MM.1S (cell line): ENCODE results near the gene CHSY3.

Source experiments
- DNase-seq: peaks from one replicate; pipeline ENCODE4 v3.0.0-alpha.2; 2015
- H2AFZ ChIP-seq: fragments of 300-600 bp; sonication (generic); 2 replicates; pipeline ENCODE4 v1.6.0; 2016; ENCODE audit warnings: antibody characterized with exemption, low read length
- H3F3A ChIP-seq: fragments of 300-600 bp; sonication (generic); 2 replicates; pipeline ENCODE4 v1.6.1; 2016; ENCODE audit warnings: mild to moderate bottlenecking, antibody characterized with exemption, low read length, moderate library complexity, mixed read lengths; ENCODE audit not compliant: insufficient read depth
- H3K27ac ChIP-seq: fragments of 300-600 bp; sonication (generic); 2 replicates; pipeline ENCODE4 v1.5.1; 2016; ENCODE audit warnings: mild to moderate bottlenecking, low read length
- H3K27me3 ChIP-seq: fragments of 300-600 bp; sonication (generic); replicated peaks from 2 replicates; pipeline ENCODE4 v1.6.0; 2016; ENCODE audit warnings: low read length; ENCODE audit not compliant: insufficient read depth
- H3K36me3 ChIP-seq: fragments of 300-600 bp; sonication (generic); replicated peaks from 2 replicates; pipeline ENCODE4 v1.6.1; 2016; ENCODE audit warnings: mild to moderate bottlenecking, low read length, mixed read lengths; ENCODE audit not compliant: insufficient read depth
- H3K4me1 ChIP-seq: fragments of 300-600 bp; sonication (generic); 2 replicates; pipeline ENCODE4 v1.6.1; 2016; ENCODE audit warnings: low read length, mixed read lengths
- H3K4me2 ChIP-seq: fragments of 300-600 bp; sonication (generic); 2 replicates; pipeline ENCODE4 v1.6.0; 2016; ENCODE audit warnings: low read depth, low read length
- H3K4me3 ChIP-seq: fragments of 300-600 bp; sonication (generic); 2 replicates; pipeline ENCODE4 v1.5.1; 2016; ENCODE audit warnings: low read length, mixed read lengths
- H3K79me2 ChIP-seq: fragments of 300-600 bp; sonication (generic); 2 replicates; pipeline ENCODE4 v1.6.1; 2016; ENCODE audit warnings: mixed run types, low read length, mixed read lengths
- H3K9ac ChIP-seq: fragments of 300-600 bp; sonication (generic); 2 replicates; pipeline ENCODE4 v1.6.1; 2016; ENCODE audit warnings: low read length, mixed read lengths
- H3K9me2 ChIP-seq: fragments of 300-600 bp; sonication (generic); replicated peaks from 2 replicates; pipeline ENCODE4 v1.6.1; 2016; ENCODE audit warnings: mild to moderate bottlenecking, low read length, mixed read lengths; ENCODE audit not compliant: insufficient read depth
- H3K9me3 ChIP-seq: fragments of 300-600 bp; sonication (generic); replicated peaks from 2 replicates; pipeline ENCODE4 v1.6.1; 2016; ENCODE audit warnings: mild to moderate bottlenecking, low read length, mixed read lengths; ENCODE audit not compliant: insufficient read depth
- H4K20me1 ChIP-seq: fragments of 300-600 bp; sonication (generic); 2 replicates; pipeline ENCODE4 v1.6.1; 2016; ENCODE audit warnings: mild to moderate bottlenecking, low read length, moderate library complexity, mixed read lengths; ENCODE audit not compliant: insufficient read depth
- CTCF ChIP-seq: fragments of 300-600 bp; sonication (generic); IDR thresholded peaks from 2 replicates; pipeline ENCODE4 v1.5.1; 2016; ENCODE audit warnings: antibody characterized with exemption, low read length, mixed read lengths
- EZH2 ChIP-seq: fragments of 300-600 bp; sonication (generic); optimal IDR thresholded peaks from 2 replicates; pipeline ENCODE3; 2017; ENCODE audit warnings: low read depth, mild to moderate bottlenecking, antibody characterized with exemption, low read length, mixed read lengths
- EZH2phosphoT487 ChIP-seq: fragments of 300-600 bp; sonication (generic); IDR thresholded peaks from 2 replicates; pipeline ENCODE4 v1.6.1; 2018; ENCODE audit warnings: antibody characterized with exemption, low read length

Gene CHSY3

GRCh38 chr5:129958581-129958980, 54.3 kb downstream of the CHSY3 start:
- no peaks in the 10 kb centered on the region for H3K27me3 ChIP-seq
- no peak overlapping the region for H3K4me2 ChIP-seq
- DNase-seq: no peak
- no peaks in the 10 kb centered on the region for H3K36me3 ChIP-seq
- H3K4me1 ChIP-seq: no peaks in the 10 kb centered on the region
- TF ChIP-seq EZH2phosphoT487: no peak
- no peak for TF ChIP-seq EZH2
- TF ChIP-seq CTCF: no peak
- no peak overlapping the region for H3K9ac ChIP-seq
- no peak overlapping the region for H2AFZ ChIP-seq
- no peaks in the 10 kb centered on the region for H3K9me3 ChIP-seq
- no peaks in the 10 kb centered on the region for H3K9me2 ChIP-seq
- H3K27ac ChIP-seq: no peak overlapping the region
- no peaks in the 10 kb centered on the region for H3F3A ChIP-seq
- H3K4me3 ChIP-seq: no peak overlapping the region
- no peaks in the 10 kb centered on the region for H4K20me1 ChIP-seq
- no peaks in the 10 kb centered on the region for H3K79me2 ChIP-seq

GRCh38 chr5:129960831-129961230, 56.6 kb downstream of the CHSY3 start:
- H3F3A ChIP-seq: no peaks in the 10 kb centered on the region
- H3K27ac ChIP-seq: no peak overlapping the region
- DNase-seq: no peak
- TF ChIP-seq CTCF (no peak), EZH2phosphoT487 (no peak), EZH2 (no peak)
- H3K4me1 ChIP-seq: no peaks in the 10 kb centered on the region
- H4K20me1 ChIP-seq: no peaks in the 10 kb centered on the region
- H3K4me3 ChIP-seq: no peak overlapping the region
- H3K27me3 ChIP-seq: no peaks in the 10 kb centered on the region
- H3K36me3 ChIP-seq: no peaks in the 10 kb centered on the region
- no peak overlapping the region for H2AFZ ChIP-seq
- H3K79me2 ChIP-seq: no peaks in the 10 kb centered on the region
- H3K4me2 ChIP-seq: no peak overlapping the region
- no peak overlapping the region for H3K9ac ChIP-seq
- H3K9me2 ChIP-seq: no peaks in the 10 kb centered on the region
- no peaks in the 10 kb centered on the region for H3K9me3 ChIP-seq

GRCh38 chr5:129962506-129962905, 58.2 kb downstream of the CHSY3 start:
- Histone ChIP-seq H3K9me2 (no peaks in the 10 kb centered on the region), H3K36me3 (no peaks in the 10 kb centered on the region), H3K79me2 (no peaks in the 10 kb centered on the region), H4K20me1 (no peaks in the 10 kb centered on the region), H3K4me2 (no peak overlapping the region), H3K9ac (no peak overlapping the region), H3K27me3 (no peaks in the 10 kb centered on the region), H3K27ac (no peak overlapping the region), H3F3A (no peaks in the 10 kb centered on the region), H3K9me3 (no peaks in the 10 kb centered on the region), H2AFZ (no peak overlapping the region), H3K4me3 (no peak overlapping the region), H3K4me1 (no peaks in the 10 kb centered on the region)
- DNase-seq: no peak
- TF ChIP-seq EZH2 (no peak), CTCF (no peak), EZH2phosphoT487 (no peak)
